ENCODE measurements around the gene PIK3CB.
"Not testable (repeated sequence)": the region's sequence is repeated elsewhere in the genome, so short reads cannot be mapped to it uniquely, and the experiment has no call there.

The PIK3CB gene

GRCh38 chr3:138802223-138802622 is 32.5 kb downstream of the PIK3CB start:
- not testable (repeated sequence) for DNase-seq

GRCh38 chr3:138801792-138802191 is 32.9 kb downstream of the PIK3CB start:
- no peak for DNase-seq

DNA sequence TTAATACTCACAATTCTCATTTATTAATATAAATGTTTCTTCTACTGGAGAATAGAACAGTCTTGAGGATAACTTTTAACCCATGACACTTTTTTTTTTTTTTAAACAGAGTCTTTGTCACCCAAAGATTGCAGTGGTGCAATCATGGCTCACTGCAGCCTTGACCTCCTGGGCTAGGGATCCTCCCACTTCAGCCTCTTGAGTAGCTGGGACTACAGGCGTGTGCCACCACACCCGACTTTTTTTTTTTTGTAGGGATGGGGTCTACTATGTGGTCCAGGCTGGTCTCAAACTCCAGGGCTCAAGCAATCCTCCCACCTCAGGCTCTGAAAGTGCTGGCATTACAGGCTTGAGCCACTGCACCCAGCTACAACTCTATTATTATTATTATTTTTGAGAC is 34.5 kb downstream of the PIK3CB start:
- DNase-seq = no peak

DNA sequence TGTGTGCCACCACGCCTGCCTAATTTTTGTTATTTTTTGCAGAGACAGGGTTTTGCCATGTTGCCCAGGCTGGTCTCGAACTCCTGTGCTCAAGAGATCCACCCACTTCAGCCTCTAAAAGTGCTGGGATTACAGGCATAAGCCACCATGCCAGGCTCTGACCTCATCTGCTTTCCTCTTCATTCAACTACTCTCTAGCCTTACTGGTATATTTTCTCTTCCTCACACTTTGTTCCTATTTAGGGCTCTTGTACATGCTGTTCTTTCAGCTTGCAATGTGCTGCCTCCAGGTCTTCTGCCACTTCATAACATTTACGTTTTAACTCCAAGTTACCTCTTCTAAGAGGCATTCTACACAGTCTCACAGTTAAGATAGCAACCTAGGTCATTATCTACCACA is 34.9 kb downstream of the PIK3CB start:
- DNase-seq = no peak

DNA sequence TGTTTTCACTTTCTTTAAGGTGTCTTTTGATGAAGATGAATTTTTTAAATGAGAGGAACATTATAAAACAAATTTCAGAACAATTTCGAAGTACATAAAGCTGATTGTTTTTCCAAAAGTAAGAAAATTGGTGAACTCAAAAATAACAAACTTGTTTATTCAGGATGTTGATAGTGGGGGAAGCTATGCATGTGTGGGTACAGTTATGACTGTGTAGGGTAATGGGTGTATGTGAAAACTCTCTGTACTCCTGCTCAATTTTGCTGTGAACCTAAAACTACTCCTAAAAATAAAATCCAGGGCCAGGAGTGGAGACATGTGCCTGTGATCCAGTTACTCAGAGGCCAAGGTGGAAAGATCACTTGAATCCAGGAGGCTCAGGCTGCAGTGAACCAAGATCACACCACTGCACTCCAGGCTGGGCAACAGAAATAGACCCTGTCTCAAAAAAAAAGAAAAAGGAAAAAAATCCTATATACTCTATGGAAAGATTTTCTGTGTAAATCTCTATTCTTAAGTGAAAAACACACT is 37.2 kb downstream of the PIK3CB start:
- no peak for DNase-seq

DNA sequence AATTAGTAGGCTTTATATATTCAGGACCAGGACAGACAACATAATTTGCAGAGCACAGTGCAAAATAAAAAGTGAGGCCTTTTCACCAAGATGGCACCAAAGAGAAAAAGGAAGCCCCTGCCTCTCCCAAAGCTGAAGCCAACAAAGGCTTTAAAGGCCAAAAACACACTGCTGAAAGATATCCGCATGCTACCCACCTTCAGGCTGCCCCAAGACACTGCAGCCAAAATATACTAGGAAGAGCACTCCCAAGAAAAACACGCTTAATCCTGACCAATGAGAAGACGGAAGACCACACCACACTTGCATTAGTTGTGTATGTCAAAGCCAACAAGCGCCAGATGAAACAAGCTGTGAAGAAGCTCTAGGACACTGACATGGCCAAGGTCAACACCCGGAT is 38.0 kb downstream of the PIK3CB start:
- no peak for DNase-seq

DNA sequence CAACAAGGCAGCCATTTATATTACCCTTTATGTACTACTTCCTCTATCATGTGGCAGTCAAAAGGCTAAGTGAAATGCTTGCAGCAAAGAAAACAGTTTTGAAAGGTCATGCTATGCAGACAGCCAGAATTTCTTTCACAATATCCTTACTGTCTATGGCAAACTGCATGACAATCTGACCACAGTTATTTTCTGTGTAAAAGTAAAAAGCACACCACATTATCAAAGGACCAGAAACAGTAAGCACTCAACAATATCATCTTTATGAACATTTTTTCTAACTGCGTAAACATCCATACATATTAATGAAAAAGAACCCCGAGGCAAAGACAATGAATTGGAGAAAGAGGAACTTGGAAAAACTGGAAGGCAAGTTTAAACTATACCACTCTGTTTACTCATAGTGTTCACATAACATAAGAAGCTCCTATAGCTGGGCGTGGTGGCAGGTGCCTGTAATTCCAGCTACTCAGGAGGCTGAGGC is 47.9 kb downstream of the PIK3CB start:
- DNase-seq = no peak

GRCh38 chr3:138785951-138786350 is 48.8 kb downstream of the PIK3CB start:
- DNase-seq = no peak

GRCh38 chr3:138785362-138785857 is 49.3 kb downstream of the PIK3CB start:
- DNase-seq = not testable (repeated sequence)

- DNase-seq = no peak
These were observed 52.0 kb downstream of the PIK3CB start for GRCh38 chr3:138782755-138783154.

DNA sequence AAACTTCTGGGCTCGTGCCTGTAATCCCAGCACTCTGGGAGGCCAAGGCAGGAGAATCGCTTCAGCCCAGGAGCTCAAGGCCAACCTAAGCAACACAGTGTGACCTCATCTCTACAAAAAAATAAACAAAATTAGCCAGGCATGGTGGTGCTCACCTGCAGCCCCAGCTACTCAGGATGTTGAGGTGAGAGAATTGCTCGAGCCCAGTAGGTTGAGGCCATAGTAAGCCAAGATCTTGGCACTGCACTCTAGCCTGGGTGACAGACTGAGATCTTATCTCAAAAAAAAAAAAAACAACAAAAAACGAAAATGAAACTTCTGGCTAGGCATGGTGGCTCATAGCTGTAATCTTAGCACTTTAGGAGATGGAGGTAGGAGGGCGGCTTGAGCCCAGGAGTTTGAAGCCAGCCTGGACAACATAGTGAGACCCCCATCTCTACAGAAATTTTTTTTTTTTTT is 53.7 kb downstream of the PIK3CB start:
- no peak for DNase-seq

DNA sequence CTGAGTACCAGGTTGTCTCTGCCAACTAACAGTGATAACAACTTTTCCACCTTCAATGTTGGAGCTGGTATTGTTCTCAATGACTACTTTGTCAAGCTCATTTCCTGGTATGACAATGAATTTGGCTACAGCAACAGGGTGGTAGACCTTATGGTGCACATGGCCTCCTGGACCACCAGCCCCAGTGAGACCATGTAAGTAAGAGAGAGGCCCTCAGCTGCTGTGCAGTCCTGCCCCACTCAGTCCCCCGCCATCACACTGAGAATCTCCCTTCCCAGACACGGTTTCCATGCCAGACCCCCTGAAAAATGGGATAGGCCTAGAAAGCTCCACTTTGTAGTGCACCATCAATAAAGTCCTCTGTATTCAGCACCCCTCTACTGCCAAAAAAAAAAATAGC is 56.1 kb downstream of the PIK3CB start:
- DNase-seq = no peak

DNA sequence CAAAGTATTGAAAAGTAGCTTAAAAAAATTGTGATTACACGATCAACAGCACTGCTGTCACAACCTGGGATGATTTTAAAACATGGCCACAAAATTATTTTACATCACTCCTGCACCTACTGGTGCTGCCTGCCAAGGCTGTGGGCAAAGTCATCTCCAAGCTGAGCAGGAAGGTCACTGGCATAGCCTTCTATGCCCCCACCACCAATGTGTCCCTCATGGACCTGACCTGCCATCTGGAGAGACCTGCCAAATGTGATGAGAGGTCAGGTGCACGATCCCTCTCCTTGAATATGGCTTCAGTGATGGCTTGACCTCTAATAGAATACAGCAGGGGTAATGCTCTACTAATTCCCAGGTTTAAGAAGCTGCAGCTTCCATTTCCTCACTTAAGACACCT is 57.8 kb downstream of the PIK3CB start:
- DNase-seq = no peak

GRCh38 chr3:138775254-138775595 is 59.5 kb downstream of the PIK3CB start:
- no peak for DNase-seq

DNA sequence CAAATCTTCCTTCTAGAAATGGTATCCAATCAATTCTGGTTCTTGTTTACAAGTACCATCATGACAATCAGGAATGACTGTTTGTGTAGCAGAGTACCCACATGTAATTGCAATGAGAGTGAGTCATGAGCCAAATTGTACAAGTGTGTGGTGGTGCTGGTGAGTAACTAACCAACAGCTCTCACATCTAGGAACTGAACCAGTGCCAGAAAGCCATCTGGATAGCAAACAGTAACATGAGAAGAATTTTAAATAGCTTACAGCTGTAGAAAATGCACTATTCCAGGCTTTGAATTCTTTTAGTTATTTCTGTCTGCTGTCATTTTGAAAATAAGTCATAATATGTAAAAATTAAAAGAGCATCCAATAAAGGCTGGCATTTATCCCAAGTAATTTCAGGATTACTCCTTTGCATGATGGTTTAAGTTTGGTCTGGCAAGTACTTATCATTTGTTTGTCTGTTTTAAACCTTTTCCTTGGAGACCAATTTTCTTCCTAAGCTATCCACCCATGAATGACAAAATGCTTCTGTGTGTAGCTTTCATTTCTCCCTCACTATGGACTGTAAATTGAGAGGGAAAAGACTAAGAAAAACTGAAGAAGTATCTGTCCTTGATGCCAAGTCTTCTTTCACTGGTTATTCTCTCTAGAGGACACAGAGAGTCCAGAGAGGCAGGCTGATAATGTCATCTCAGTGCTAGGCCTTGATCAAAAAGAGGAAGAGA is 60.0 kb downstream of the PIK3CB start:
- DNase-seq = peak; percentile 94

DNA sequence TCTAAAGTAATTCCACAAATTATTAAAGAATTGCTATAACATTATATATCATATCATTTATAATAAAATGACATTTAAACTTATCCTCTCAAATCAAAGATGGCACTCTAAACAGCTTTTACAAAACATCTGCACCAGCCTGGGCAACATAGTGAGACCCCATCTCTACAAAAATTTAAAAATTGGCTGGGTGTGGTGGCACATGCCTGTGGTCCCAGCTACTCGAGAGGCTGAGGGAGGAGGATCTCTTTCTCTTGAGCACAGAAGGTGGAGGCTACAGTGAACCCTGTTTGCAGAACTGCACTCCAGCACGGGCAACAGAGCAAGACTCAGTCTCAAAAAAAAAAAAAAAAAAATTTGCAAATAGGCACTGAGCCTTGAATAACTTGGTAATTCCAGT is 63.1 kb downstream of the PIK3CB start:
- no peak for DNase-seq

GRCh38 chr3:138769616-138770015 is 65.1 kb downstream of the PIK3CB start:
- no peak for DNase-seq

DNA sequence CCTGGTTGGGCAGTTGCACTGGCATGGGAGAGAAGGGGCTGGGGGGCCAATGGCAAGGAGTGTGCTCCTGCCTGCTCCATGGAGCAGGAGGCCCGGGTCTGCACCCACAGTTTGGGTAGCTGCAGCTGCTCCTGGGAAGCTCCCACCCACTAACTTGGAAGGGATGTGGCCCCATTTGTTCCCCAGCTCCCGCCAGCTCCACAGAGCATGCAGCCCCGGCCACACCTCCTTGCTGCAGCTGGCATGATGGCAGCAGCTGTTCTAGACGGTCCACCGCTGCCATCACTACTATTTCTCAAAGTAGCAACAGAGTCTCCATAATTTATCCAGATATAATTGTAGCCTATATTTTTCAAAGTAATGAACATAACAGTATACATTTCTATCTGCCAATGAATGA is 65.8 kb downstream of the PIK3CB start:
- DNase-seq = no peak

GRCh38 chr3:138768125-138768524 is 66.6 kb downstream of the PIK3CB start:
- no peak for DNase-seq

DNA sequence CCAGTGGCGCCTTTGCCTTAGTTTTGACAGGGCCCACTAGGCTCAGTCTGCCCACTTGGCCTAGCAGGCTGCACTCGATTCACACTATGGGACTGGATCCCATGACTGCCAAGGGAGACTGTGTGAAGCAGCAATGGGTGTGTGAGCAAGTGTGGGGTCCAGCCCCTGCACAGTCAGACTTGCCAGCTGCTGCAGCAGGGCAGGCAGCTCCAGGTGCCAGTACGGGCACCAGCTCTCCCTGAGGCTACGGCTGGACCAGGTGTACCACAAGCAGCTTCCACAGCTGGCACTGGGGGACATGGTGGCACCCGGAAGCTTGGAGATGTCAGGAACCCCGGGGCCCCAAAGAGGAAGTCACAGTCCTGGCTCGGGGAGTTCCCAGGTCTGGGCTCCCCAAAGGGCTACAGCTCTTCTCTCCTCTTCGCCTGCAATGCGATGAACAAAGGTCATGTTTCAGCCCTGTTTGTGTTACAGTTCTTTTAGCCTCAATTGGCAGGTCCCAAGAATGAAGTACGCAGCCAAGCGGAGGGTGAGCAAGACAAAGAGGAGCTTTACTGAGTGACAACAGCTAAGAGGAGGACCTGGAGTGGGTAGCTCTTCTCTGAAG is 67.1 kb downstream of the PIK3CB start:
- DNase-seq = no peak

DNA sequence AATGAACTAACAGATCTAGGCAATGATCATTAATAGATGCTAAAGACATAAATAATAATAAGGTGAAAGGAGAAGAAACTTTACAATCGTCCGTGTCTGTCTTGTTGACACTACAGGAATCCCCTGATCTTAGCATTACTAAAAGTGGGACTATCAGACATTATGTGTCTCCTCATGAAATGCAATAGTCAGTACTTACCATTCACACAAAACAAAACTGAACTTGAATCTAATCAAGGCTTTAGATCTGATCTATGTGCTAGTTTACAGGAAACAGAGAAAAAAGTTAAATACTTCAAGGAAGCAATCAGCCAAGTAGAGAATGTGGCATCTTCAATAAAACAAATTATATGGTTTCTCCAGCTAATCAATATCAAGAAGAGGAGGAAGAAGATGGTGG is 73.7 kb downstream of the PIK3CB start:
- no peak for DNase-seq

DNA sequence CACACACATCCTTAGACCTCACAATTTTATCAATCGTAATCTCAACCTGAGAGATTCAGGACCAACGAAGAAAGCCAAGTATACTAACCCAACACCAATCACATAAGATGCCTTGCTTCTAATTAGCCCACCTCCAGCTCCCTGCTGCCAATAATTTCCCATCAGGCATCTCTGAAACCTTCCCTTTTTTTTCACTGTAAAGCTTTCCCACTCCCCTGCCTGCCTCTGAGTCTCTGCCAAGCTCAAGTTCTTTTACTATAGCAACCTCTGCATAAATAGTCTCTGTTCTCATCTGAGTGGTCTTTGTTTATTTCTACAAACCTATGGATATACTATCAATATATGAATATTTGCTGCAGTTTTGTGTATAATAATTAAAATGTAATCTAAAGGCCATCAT is 86.5 kb downstream of the PIK3CB start:
- DNase-seq = no peak

- no peak for DNase-seq
These were observed 87.5 kb downstream of the PIK3CB start for GRCh38 chr3:138747225-138747624.

DNA sequence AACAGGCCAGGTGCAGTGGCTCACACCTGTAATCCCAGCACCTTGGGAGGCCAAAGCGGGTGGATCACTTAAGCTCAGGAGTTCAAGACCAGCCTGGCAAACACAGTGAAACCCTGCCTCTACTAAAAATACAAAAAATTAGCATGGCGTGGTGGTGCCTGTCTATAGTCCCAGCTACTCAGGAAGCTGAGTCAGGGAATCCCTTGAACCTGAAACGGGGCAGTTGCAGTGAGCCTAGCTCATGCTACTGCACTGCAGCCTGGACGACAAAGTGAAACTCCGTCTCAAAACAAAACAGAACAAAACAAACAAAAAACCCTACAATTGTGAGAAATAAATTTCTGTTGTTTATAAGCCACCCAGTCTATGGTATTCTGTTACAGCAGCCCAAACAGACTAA is 94.7 kb downstream of the PIK3CB start:
- no peak for DNase-seq

Data from NCI-H2107 (cell line).